Measurements from ENCODE around the gene MXD4. TPM values are rescaled to one million over a fixed set of nuclear protein-coding genes. Genes with fewer than 3 reads are reported as not detected.
A peak's percentile ranks its signal among the peaks of the same experiment; 100 is the strongest.

Gene MXD4
- total RNA-seq: 10 to 100 TPM; 26.9 to 29.6 TPM

DNA sequence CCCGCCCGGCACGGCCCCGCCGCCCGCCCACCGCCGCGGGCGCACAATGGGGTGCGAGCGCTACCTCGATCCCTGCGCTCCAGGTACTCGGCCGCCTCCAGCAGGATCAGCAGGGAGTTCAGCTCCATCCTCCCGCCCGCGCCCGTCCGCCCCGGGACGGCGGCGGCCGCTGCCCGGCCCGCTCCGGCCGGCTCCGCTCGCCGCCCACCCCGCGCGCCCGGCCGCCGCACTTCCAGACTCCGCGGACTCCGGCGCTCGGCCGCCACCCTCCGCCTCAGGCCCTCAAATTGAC lies at the start of gene MXD4:
TSS of gene MXD4 (minus strand) at position 257 of the 292 bp plus-strand sequence. CDS start at position 128, 129 bp downstream.
- Mint-ChIP-seq H3K36me3 (ENCODE audit: low read depth) (no peaks in the 10 kb centered on the region), H3K4me3 (peak within 1 kb of the TSS; percentile 73), H3K9me3 (no peaks in the 10 kb centered on the region), H3K27me3 (no peaks in the 10 kb centered on the region), H3K4me1 (peaks cover 4% of the 10 kb centered on the region), H3K27ac (peak within 1 kb of the TSS; percentile 68)
- ChIA-PET CTCF (interaction anchor here (0.7 to 1.4 kb wide), 13 partner anchors 20 to 210 kb away, joined by 3 to 13 read pairs (median 4); partner anchors contain the start of genes CFAP99, HAUS3 and POLN), POLR2A (interaction anchor here (0.7 to 2.7 kb wide), 18 partner anchors 14 to 485 kb away, joined by 3 to 31 read pairs (median 4); partner anchors contain the start of genes CFAP99, HAUS3, NELFA and NSD2)
- no peak for DNase-seq

DNA sequence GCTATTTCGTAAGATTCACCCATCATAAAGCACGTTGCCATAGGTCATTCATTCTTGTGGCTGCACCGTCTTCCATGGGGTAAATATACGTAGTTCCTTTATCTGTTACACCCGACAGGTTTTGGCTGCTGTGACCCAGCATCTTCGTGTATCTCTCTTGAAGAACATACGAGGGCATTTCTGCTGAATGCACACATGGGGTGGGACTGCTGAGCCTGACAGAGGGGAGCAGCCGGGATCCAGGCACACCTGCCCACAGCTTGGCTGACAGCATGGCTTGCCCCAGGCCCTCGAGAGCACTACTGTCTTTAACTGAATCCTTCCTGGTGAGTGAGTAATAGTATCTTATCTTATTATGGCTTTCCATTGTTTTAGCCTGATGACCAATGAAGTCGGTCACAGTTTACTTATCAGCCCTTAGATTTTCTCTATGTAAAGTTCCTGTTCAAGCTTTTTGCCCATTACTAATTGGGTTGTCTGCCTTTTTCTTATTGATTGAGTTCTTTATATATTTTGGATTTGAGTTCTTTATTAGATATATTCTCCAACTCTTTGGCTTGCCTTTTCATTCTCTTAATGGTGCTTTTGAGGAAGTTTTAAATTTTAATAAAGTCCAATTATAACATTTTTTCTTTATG lies 45.0 kb upstream of the MXD4 start:
- Mint-ChIP-seq H3K4me3 (no peak overlapping the region), H3K9me3 (peaks cover 6% of the 10 kb centered on the region), H3K36me3 (ENCODE audit: low read depth) (peaks cover 16% of the 10 kb centered on the region)

GRCh38 chr4:2305766-2306501 lies 44.0 kb upstream of the MXD4 start:
- CTCF ChIA-PET: no interaction called here

More for the DNA sequence above, 45.0 kb upstream of the MXD4 start:
- no peaks in the 10 kb centered on the region for H3K4me1 Mint-ChIP-seq
- CTCF ChIA-PET: no interaction called here
- no peak overlapping the region for H3K27ac Mint-ChIP-seq
- POLR2A ChIA-PET: interaction anchor here (1.1 kb wide), 1 partner anchor 14 kb away, joined by 3 read pairs; no protein-coding TSS in a partner anchor
- H3K27me3 Mint-ChIP-seq: no peaks in the 10 kb centered on the region
- no peak for DNase-seq

DNA sequence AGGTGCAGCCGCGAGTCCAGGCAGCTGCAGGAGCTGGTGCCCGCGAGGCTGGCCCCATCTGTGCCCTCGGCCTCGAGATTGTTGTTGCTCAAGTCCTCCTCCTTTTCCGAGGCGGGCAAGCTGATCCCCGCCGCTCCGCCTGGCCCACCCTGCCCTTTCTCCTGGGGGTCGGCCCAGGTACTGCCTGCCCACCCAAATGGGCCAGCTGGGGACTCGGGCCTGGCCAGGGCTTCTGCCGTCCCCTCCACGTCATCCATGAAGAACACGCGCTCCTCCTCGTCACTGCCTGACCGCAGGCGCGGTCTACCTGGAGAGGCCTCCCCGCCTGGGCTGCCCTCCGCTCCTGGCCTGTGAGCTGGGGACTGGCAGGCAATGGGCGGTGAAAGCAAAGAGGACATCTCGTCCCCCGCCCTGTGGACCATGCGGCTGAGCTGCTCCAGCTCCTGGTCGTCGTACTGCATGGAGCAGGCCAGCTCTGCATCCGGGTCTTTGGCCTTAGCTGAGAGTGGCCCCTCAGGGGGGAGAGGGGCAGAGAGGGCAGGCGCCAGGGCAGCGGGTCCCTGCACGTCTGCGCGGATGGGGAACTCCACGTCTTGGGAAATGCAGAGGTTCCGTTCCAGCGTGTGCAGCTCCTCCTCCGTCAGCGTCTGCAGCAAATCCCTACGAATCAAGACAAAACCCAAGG lies 43.1 kb upstream of the MXD4 start:
- Mint-ChIP-seq H3K9me3 (peaks cover 6% of the 10 kb centered on the region), H3K36me3 (ENCODE audit: low read depth) (peaks cover 25% of the 10 kb centered on the region), H3K27me3 (no peaks in the 10 kb centered on the region), H3K4me3 (no peak overlapping the region), H3K27ac (no peak overlapping the region), H3K4me1 (no peaks in the 10 kb centered on the region)
- DNase-seq: peak; percentile 9
- POLR2A ChIA-PET: no interaction called here
- CTCF ChIA-PET: no interaction called here

More at GRCh38 chr4:2305766-2306501, 44.0 kb upstream of the MXD4 start:
- H3K27me3 Mint-ChIP-seq: no peaks in the 10 kb centered on the region
- peak; percentile 6 for DNase-seq
- POLR2A ChIA-PET: interaction anchor here (0.6 to 1.1 kb wide), 2 partner anchors 13 to 74 kb away, joined by 3 read pairs; no protein-coding TSS in a partner anchor
- peaks cover 6% of the 10 kb centered on the region for H3K9me3 Mint-ChIP-seq
- no peaks in the 10 kb centered on the region for H3K4me1 Mint-ChIP-seq
- no peak overlapping the region for H3K4me3 Mint-ChIP-seq
- H3K36me3 Mint-ChIP-seq (ENCODE audit: low read depth): peaks cover 24% of the 10 kb centered on the region
- H3K27ac Mint-ChIP-seq: no peak overlapping the region

DNA sequence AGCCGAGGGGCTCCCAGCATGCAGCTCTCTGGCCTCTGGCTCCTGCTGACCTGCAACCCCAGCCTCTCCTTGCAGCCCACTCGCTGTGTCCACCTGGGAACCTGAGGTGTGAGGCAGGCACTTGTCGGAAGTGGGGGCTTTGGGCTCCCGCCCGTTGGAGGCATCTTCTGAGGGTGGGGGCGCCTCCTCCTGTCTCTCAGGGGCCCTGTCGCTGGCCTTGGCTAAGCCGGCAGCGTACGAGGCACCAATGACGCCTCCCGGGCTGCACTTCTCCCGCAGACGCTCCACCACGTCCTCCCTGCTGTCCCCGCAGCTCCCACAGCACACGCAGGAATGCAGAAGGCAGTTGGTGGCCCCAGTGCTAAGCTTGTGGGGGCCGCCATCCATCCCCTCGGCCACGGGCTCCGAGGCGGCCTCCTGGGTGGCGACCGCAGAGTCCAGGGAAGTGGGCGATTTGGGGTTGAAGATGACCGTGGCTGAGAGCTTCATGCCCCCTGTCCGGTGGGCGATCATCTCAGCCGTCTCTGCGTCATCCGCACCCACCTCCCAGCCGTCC lies 42.5 kb upstream of the MXD4 start:
- POLR2A ChIA-PET: no interaction called here
- CTCF ChIA-PET: no interaction called here
- DNase-seq: peak; percentile 10
- Mint-ChIP-seq H3K27ac (no peak overlapping the region), H3K4me3 (no peak overlapping the region), H3K4me1 (no peaks in the 10 kb centered on the region), H3K9me3 (peaks cover 4% of the 10 kb centered on the region), H3K36me3 (ENCODE audit: low read depth) (peaks cover 25% of the 10 kb centered on the region), H3K27me3 (no peaks in the 10 kb centered on the region)

GRCh38 chr4:2303686-2304320 lies 41.9 kb upstream of the MXD4 start:
- no peak overlapping the region for H3K27ac Mint-ChIP-seq
- H3K36me3 Mint-ChIP-seq (ENCODE audit: low read depth): peaks cover 30% of the 10 kb centered on the region
- ChIA-PET CTCF (no interaction called here), POLR2A (no interaction called here)
- H3K4me1 Mint-ChIP-seq: no peaks in the 10 kb centered on the region
- H3K4me3 Mint-ChIP-seq: no peak overlapping the region
- H3K27me3 Mint-ChIP-seq: no peaks in the 10 kb centered on the region
- DNase-seq: peak; percentile 1
- peaks cover 4% of the 10 kb centered on the region for H3K9me3 Mint-ChIP-seq

- no peak overlapping the region for H3K27ac Mint-ChIP-seq
- ChIA-PET POLR2A (no interaction called here), CTCF (no interaction called here)
- no peaks in the 10 kb centered on the region for H3K4me1 Mint-ChIP-seq
- H3K9me3 Mint-ChIP-seq: peaks cover 4% of the 10 kb centered on the region
- peak; percentile 12 for DNase-seq
- H3K4me3 Mint-ChIP-seq: no peak overlapping the region
- no peaks in the 10 kb centered on the region for H3K27me3 Mint-ChIP-seq
- peaks cover 35% of the 10 kb centered on the region for H3K36me3 Mint-ChIP-seq (ENCODE audit: low read depth)
These were observed 41.3 kb upstream of the MXD4 start for GRCh38 chr4:2303121-2303685.

- Mint-ChIP-seq H3K9me3 (peaks cover 4% of the 10 kb centered on the region), H3K4me3 (no peak overlapping the region), H3K4me1 (peaks cover under 1% of the 10 kb centered on the region), H3K36me3 (ENCODE audit: low read depth) (peaks cover 35% of the 10 kb centered on the region), H3K27me3 (no peaks in the 10 kb centered on the region), H3K27ac (no peak overlapping the region)
- peak; percentile 5 for DNase-seq
- POLR2A ChIA-PET: interaction anchor here (0.8 kb wide), 1 partner anchor 14 kb away, joined by 3 read pairs; no protein-coding TSS in a partner anchor
- CTCF ChIA-PET: no interaction called here
These were observed 40.6 kb upstream of the MXD4 start for GRCh38 chr4:2302387-2303119.

DNA sequence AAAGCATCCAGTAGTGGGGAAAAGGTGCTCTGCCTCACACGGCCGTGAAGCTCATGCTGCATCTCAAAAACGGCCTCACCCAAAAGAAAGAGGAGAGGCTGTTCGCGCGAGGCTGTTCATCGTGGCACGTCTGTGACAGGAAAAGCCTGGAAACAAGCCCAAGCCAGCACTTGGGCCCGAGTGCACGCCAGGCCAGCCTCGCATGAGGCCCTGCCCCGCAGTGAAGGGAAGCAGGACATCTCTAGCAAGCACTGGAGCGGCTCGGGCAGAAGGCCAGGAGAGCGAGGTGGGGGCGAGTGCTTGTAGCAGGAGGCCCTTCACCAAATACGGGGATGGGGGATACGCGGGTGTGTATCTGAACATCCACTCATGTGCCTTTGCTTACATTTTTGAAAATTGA lies 39.9 kb upstream of the MXD4 start:
- H3K27ac Mint-ChIP-seq: no peak overlapping the region
- H3K4me3 Mint-ChIP-seq: no peak overlapping the region
- H3K9me3 Mint-ChIP-seq: peaks cover 1% of the 10 kb centered on the region
- peaks cover 2% of the 10 kb centered on the region for H3K4me1 Mint-ChIP-seq
- ChIA-PET POLR2A (interaction anchor here (0.8 to 1.4 kb wide), 2 partner anchors 10 to 13 kb away, joined by 3 to 4 read pairs; no protein-coding TSS in a partner anchor), CTCF (no interaction called here)
- peak; percentile 1 for DNase-seq
- no peaks in the 10 kb centered on the region for H3K27me3 Mint-ChIP-seq
- H3K36me3 Mint-ChIP-seq (ENCODE audit: low read depth): peaks cover 39% of the 10 kb centered on the region

GRCh38 chr4:2301225-2301642 lies 39.3 kb upstream of the MXD4 start:
- peaks cover 39% of the 10 kb centered on the region for H3K36me3 Mint-ChIP-seq (ENCODE audit: low read depth)
- H3K27ac Mint-ChIP-seq: no peak overlapping the region

GRCh38 chr4:2300431-2301224 lies 38.7 kb upstream of the MXD4 start:
- H3K4me3 Mint-ChIP-seq: no peak overlapping the region
- no peaks in the 10 kb centered on the region for H3K9me3 Mint-ChIP-seq
- no peaks in the 10 kb centered on the region for H3K27me3 Mint-ChIP-seq
- ChIA-PET CTCF (no interaction called here), POLR2A (interaction anchor here (1.4 kb wide), 1 partner anchor 11 kb away, joined by 4 read pairs; no protein-coding TSS in a partner anchor)
- H3K27ac Mint-ChIP-seq: no peak overlapping the region
- H3K4me1 Mint-ChIP-seq: peaks cover 3% of the 10 kb centered on the region
- H3K36me3 Mint-ChIP-seq (ENCODE audit: low read depth): peaks cover 41% of the 10 kb centered on the region
- peak; percentile 12 for DNase-seq

More at GRCh38 chr4:2301225-2301642, 39.3 kb upstream of the MXD4 start:
- Mint-ChIP-seq H3K4me3 (no peak overlapping the region), H3K9me3 (no peaks in the 10 kb centered on the region), H3K27me3 (no peaks in the 10 kb centered on the region), H3K4me1 (peaks cover 2% of the 10 kb centered on the region)
- ChIA-PET CTCF (no interaction called here), POLR2A (interaction anchor here (1.4 kb wide), 1 partner anchor 10 kb away, joined by 4 read pairs; no protein-coding TSS in a partner anchor)
- peak; percentile 4 for DNase-seq
